KMS-11 (cell line): ENCODE data around the gene RPUSD2.

Experiments
- H2AFZ ChIP-seq: fragments of 200-600 bp; sonication (generic); 2 replicates; pipeline ENCODE4 v1.6.1; 2016; ENCODE audit warnings: antibody characterized with exemption, mixed run types, low read depth
- H3K27ac ChIP-seq: fragments of 200-600 bp; sonication (generic); 2 replicates; pipeline ENCODE4 v1.6.1; 2016; ENCODE audit warnings: mild to moderate bottlenecking, mixed run types
- H3K27me3 ChIP-seq: fragments of 200-600 bp; sonication (generic); 2 replicates; pipeline ENCODE4 v1.6.1; 2017; ENCODE audit warnings: mild to moderate bottlenecking, low read depth, mixed run types, moderate library complexity; ENCODE audit not compliant: insufficient read depth
- H3K36me3 ChIP-seq: fragments of 200-600 bp; sonication (generic); 2 replicates; pipeline ENCODE4 v1.6.1; 2017; ENCODE audit warnings: mild to moderate bottlenecking, mixed run types; ENCODE audit not compliant: insufficient read depth
- H3K4me1 ChIP-seq: fragments of 200-600 bp; sonication (generic); 2 replicates; pipeline ENCODE4 v1.6.1; 2016; ENCODE audit warnings: mild to moderate bottlenecking, low read depth, mixed run types; ENCODE audit not compliant: poor library complexity, severe bottlenecking
- H3K4me2 ChIP-seq: fragments of 200-600 bp; sonication (generic); 2 replicates; pipeline ENCODE4 v1.7.0; 2016; ENCODE audit warnings: mild to moderate bottlenecking, mixed run types
- H3K4me3 ChIP-seq: fragments of 200-600 bp; sonication (generic); IDR thresholded peaks from 2 replicates; pipeline ENCODE4 v1.6.1; 2017; ENCODE audit warnings: low read depth, low read length, mixed read lengths; ENCODE audit not compliant: insufficient read depth
- H3K79me2 ChIP-seq: fragments of 200-600 bp; sonication (generic); 2 replicates; pipeline ENCODE4 v1.6.1; 2016; ENCODE audit warnings: low read depth, mixed run types; ENCODE audit not compliant: insufficient read depth
- H3K9ac ChIP-seq: fragments of 200-600 bp; sonication (generic); 2 replicates; pipeline ENCODE4 v1.6.1; 2016; ENCODE audit warnings: mild to moderate bottlenecking, mixed run types
- H4K20me1 ChIP-seq: fragments of 200-600 bp; sonication (generic); 2 replicates; pipeline ENCODE4 v1.6.1; 2016; ENCODE audit warnings: mild to moderate bottlenecking, mixed run types; ENCODE audit not compliant: insufficient read depth
- TF ChIP-seq, protein P1 (sequence below): fragments of 200-600 bp; sonication (generic); conservative IDR thresholded peaks from 2 replicates; pipeline ENCODE4 v1.6.1; 2017; ENCODE audit warnings: low read depth, mild to moderate bottlenecking, antibody characterized with exemption, low read length, moderate library complexity, mixed read lengths

Gene RPUSD2

DNA sequence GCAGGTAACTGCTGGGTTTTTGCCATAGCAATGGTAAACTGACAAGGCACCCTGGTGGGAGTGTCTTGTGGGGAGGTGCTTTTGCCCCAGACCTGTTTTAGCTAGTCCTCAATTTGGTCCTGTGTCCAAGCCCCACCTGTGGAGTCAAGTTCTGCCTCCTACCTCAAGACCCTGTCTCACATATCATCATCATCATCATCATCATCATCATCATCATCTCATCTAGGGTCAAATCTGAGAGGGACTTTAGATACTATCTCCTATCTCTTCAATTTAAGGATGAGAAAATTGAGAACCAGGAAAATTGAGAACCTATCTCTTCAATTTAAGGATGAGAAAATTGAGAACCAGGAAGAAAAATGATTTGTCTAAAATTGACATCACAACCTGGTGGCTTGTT is 34.8 kb downstream of the RPUSD2 start:
- Histone ChIP-seq H3K27me3 (no peaks in the 10 kb centered on the region), H3K4me3 (no peak overlapping the region), H3K4me2 (no peak overlapping the region), H3K79me2 (peaks cover 12% of the 10 kb centered on the region; the same call in 1 of the 2 replicates), H2AFZ (no peak overlapping the region), H3K9ac (no peak overlapping the region), H3K36me3 (no peaks in the 10 kb centered on the region), H3K27ac (no peak overlapping the region), H4K20me1 (no peaks in the 10 kb centered on the region), H3K4me1 (no peaks in the 10 kb centered on the region)
- TF ChIP-seq, protein P1, sequence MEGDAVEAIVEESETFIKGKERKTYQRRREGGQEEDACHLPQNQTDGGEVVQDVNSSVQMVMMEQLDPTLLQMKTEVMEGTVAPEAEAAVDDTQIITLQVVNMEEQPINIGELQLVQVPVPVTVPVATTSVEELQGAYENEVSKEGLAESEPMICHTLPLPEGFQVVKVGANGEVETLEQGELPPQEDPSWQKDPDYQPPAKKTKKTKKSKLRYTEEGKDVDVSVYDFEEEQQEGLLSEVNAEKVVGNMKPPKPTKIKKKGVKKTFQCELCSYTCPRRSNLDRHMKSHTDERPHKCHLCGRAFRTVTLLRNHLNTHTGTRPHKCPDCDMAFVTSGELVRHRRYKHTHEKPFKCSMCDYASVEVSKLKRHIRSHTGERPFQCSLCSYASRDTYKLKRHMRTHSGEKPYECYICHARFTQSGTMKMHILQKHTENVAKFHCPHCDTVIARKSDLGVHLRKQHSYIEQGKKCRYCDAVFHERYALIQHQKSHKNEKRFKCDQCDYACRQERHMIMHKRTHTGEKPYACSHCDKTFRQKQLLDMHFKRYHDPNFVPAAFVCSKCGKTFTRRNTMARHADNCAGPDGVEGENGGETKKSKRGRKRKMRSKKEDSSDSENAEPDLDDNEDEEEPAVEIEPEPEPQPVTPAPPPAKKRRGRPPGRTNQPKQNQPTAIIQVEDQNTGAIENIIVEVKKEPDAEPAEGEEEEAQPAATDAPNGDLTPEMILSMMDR, result no peak

DNA sequence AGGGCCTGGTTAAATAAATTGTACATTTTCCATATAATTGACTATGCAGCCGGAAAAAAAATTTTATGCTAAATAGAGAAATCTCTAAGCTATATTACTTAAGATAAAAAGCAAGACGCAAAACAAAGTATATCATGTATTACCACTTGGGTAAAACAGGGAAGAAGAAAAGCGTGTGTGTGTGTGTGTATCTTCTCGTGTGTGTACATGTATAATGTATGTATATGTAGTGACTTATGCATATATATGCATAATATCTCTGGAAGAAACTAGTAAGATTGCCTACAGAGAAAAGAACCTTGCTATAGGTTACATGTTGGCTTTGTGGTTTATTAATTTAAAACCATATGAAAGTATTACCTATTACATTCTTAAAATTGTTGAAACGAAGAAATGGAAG is 44.0 kb downstream of the RPUSD2 start:
- H3K9ac ChIP-seq, result no peak overlapping the region
- H3K27me3 ChIP-seq, result no peaks in the 10 kb centered on the region
- H4K20me1 ChIP-seq, result no peaks in the 10 kb centered on the region
- no peaks in the 10 kb centered on the region for H3K79me2 ChIP-seq
- H3K27ac ChIP-seq, result no peak overlapping the region
- H3K4me2 ChIP-seq, result no peak overlapping the region
- H3K4me1 ChIP-seq, result no peaks in the 10 kb centered on the region
- no peak overlapping the region for H3K4me3 ChIP-seq
- no peak overlapping the region for H2AFZ ChIP-seq
- TF ChIP-seq, protein P1, result no peak
- no peaks in the 10 kb centered on the region for H3K36me3 ChIP-seq

DNA sequence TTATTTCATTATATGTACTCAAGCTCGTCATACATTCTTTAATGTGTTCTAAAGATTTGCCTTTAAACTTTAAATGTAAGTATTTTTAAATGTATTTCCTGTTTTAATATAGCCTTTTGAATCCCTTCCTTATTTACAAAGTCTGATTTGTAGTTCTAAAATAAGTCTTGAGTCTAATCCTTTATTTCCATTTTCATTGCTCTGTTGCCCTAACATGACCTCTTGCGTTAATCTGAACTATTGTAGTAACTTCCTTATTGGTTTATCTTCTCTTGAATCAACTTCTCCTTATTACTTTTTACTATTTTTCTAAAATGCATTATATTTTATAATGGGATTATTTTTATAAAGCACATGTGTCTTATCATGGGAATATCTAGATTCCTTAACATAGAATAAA is 48.9 kb downstream of the RPUSD2 start:
- TF ChIP-seq, protein P1, result no peak
- Histone ChIP-seq H3K27me3 (no peaks in the 10 kb centered on the region), H3K4me1 (no peaks in the 10 kb centered on the region), H3K4me2 (no peak overlapping the region), H4K20me1 (no peaks in the 10 kb centered on the region), H3K4me3 (no peak overlapping the region), H2AFZ (no peak overlapping the region), H3K27ac (no peak overlapping the region), H3K36me3 (no peaks in the 10 kb centered on the region), H3K79me2 (no peaks in the 10 kb centered on the region), H3K9ac (no peak overlapping the region)

DNA sequence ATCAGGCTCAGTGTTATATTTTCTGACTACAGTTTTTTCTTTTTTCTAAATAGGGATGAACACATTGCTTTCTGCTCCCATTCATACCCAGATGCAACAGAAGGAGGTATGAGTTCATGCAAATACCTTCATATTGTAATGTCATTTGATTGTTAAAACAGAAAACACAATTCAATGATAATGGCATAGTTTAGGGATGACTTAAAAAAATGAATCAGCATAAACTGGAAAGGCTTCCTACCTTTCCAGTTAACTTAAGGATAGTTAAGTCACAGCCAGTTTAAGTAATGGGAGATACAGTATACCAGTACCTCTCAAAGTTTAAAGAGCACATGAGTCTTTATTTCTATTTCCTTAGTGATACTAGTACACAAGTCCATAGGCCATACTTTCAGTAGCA is 49.8 kb downstream of the RPUSD2 start:
- Histone ChIP-seq H3K4me1 (no peaks in the 10 kb centered on the region), H3K27me3 (no peaks in the 10 kb centered on the region), H3K27ac (no peak overlapping the region), H3K9ac (no peak overlapping the region), H4K20me1 (no peaks in the 10 kb centered on the region), H3K4me3 (no peak overlapping the region), H2AFZ (no peak overlapping the region), H3K4me2 (no peak overlapping the region), H3K79me2 (no peaks in the 10 kb centered on the region), H3K36me3 (no peaks in the 10 kb centered on the region)
- TF ChIP-seq, protein P1, result no peak

DNA sequence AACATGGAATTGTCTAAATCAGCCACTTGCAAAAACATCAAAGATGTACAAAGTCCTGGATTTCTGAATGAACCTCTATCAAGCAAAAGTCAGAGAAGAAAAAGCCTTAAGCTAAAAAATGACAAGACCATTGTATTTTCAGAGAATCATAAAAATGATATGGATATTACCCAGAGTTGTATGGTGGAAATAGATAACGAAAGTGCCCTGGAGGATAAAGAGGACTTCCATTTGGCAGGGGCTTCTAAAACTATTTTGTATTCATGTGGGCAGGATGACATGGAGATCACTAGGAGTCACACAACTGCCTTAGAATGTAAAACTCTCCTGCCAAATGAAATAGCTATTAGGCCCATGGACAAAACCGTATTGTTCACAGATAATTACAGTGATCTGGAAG is 54.3 kb downstream of the RPUSD2 start:
- Histone ChIP-seq H4K20me1 (no peaks in the 10 kb centered on the region), H3K4me3 (no peak overlapping the region), H2AFZ (no peak overlapping the region), H3K4me1 (no peaks in the 10 kb centered on the region), H3K36me3 (no peaks in the 10 kb centered on the region), H3K27ac (no peak overlapping the region), H3K27me3 (no peaks in the 10 kb centered on the region), H3K9ac (no peak overlapping the region), H3K4me2 (no peak overlapping the region), H3K79me2 (no peaks in the 10 kb centered on the region)
- TF ChIP-seq, protein P1, result no peak
